Measurements from ENCODE around the gene GPC6.

Gene GPC6

DNA sequence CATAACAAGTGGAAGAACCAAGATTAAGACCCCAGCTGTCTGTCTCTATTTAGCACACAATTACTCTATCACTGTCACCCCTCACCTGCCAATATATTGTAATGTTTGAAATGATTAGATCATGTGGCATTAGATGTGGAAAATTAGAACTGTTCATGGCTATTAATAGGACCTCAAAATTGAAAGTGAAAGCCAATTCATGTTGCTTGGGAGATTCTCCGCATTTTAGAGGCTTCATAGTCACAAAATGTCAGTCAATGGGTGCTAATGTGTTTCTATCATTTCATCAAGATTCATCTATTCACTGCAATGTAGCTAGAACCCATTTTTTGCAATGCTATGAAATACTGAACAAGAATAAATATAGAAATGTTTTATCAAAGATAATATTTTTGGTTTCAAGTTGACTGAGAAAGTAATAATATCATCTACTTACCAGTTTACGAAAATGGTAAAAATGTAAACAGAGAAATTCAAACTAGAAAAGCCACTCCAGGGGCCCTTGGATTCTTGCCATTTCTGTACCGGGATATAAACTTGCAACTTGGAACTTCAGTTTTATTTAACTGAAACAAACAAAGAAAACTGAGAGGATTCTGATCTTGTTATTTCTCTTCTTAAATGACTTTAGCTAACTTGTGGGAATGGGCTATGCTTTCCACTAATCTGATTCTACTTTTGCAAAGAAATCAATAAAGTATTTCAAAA is 864.3 kb downstream of the GPC6 start:
- no peak for TF ChIP-seq GATA3 (IDR thresholded peaks at IDR 0.05; ENCODE audit: low read depth, low read length)
- TF ChIP-seq GATA2 (IDR thresholded peaks at IDR 0.05; ENCODE audit: low read depth, low read length), result no peak

DNA sequence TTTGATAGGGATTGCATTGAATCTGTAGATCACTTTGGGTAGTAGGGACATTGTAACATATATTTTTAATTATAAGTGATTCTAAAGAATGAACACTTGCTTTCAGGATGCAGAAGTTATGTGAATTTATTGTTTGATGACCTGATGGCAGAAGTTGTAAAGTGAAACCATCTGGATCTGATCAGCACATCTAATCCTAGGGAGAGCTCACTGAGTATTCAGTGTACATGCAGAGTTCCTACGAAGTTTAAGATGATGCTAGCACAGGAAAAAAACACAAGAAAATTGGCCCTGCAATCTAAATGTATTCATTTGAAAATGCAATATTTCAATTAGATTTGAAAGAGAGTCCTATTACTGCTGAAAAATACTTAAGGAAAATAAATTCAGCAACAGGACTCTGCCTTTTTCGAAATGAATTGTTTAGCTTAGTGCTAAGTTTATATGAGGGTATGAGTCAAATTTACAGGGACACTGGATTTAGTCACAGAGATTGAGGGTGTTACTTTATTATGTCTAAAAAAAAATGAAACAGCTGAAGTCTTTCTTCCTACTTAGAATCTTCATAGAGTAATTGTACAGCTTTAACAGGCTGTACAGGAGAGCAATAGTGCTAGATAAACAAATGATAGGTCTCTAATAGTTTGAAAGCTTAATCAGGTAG is 867.2 kb downstream of the GPC6 start:
- TF ChIP-seq GATA2 (IDR thresholded peaks at IDR 0.05; ENCODE audit: low read depth, low read length) (no peak), GATA3 (IDR thresholded peaks at IDR 0.05; ENCODE audit: low read depth, low read length) (no peak)

DNA sequence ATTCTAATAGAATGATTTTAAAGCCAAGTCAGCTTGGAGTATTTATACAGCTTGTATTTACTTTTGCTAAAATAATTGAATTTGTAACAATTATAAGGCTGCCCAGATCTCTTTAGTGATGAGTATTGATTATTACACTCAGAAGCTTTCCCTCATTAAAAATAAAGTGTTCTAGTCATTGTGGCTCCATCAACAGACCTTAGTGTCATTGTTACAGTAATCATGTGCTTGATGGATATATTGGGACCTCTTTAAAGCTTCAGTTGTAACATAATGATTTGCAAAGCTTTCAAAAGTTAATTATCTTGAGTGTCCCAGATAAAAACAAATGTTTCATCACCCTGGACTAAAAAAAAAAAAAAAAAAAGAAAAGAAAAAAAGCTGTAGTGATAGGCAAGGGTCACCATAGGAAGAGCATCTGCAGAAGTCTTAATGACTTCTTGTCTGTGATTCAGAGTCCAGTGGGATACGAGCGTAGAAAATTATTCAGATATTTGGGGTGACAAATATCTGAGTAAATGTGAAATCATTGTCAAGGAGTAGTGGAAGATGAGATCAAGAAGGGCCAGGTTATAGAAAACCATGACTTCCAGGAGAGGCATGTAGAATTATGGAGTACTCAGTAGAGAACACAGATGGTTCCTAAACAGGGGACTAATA is 883.2 kb downstream of the GPC6 start:
- TF ChIP-seq GATA2 (IDR thresholded peaks at IDR 0.05; ENCODE audit: low read depth, low read length), result no peak
- no peak for TF ChIP-seq GATA3 (IDR thresholded peaks at IDR 0.05; ENCODE audit: low read depth, low read length)

DNA sequence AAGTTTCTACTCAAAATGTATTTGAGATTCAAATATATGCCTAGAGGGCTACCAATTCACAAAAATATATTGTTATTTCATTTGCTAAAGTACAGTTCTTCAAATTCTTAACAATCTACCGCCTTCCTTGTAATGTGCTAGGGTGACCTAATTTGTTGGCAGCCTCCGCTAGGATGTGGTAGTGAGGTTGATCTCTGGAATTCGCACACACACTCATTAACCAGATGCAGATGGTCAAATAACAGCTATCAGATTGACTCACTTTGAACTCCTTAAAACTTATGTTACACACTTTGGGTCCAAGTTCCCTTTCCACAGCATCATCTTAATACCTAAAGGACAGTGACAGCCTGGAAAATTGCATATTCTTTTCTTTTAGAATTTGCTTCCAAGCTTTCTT is 885.6 kb downstream of the GPC6 start:
- TF ChIP-seq GATA2 (IDR thresholded peaks at IDR 0.05; ENCODE audit: low read depth, low read length) (no peak), GATA3 (IDR thresholded peaks at IDR 0.05; ENCODE audit: low read depth, low read length) (no peak)

DNA sequence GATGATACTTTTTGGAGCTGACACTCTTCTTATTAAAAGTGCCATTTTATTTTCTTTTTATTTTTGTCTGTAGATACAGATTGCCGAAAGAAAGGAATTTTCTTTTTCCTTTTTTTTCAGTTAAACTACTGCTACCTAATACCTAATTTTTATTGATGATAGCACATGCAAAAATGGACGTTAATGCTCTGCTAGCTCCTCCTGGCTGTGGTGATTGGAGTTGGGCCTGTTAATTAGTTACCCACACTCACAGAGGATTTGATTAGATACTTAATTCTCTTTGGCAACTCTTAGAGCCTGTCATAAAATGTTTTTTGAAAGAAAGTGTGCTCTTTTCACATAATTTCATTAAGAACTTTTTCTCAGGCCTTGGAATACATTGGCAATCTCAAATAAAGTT is 886.1 kb downstream of the GPC6 start:
- TF ChIP-seq GATA2 (IDR thresholded peaks at IDR 0.05; ENCODE audit: low read depth, low read length) (no peak), GATA3 (IDR thresholded peaks at IDR 0.05; ENCODE audit: low read depth, low read length) (no peak)

DNA sequence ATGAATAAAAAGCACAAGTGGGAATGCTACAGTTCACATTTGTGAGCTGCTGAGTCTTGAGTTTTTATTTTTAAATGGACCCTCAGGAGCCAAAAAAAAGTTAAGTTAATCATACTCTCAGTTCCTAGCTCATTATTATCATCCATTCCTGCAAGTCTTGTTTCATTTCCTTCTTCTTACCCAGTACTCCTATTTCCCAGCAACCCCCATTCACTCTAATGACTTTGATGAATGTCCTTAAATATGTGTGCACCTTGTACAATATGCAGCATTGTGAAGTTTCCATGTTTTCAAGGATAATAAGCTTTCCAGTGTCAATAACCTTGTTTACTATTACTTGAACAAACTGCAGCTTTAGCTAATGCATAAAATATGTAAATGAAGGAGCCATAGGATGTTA is 886.6 kb downstream of the GPC6 start:
- TF ChIP-seq GATA3 (IDR thresholded peaks at IDR 0.05; ENCODE audit: low read depth, low read length), result no peak
- TF ChIP-seq GATA2 (IDR thresholded peaks at IDR 0.05; ENCODE audit: low read depth, low read length), result no peak

DNA sequence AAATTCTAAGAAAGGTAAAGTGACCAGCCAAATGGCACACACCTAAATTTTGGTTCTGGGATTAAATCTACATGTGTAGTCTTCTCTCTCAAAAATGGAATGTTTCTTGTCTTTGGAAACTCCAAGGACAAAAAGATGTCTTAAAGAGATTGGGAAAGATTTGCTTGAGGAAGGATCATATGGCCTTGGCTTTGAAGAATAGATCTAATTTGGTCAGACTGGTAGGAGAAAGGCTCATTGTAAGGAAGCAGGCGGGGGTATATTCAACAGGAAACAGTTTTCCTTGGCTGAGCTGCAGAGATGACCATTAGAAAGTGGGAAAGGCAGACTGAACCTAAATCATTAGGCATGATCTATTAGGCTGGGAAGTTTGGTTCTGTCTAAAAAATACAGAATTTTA is 887.6 kb downstream of the GPC6 start:
- TF ChIP-seq GATA2 (IDR thresholded peaks at IDR 0.05; ENCODE audit: low read depth, low read length) (no peak), GATA3 (IDR thresholded peaks at IDR 0.05; ENCODE audit: low read depth, low read length) (no peak)

DNA sequence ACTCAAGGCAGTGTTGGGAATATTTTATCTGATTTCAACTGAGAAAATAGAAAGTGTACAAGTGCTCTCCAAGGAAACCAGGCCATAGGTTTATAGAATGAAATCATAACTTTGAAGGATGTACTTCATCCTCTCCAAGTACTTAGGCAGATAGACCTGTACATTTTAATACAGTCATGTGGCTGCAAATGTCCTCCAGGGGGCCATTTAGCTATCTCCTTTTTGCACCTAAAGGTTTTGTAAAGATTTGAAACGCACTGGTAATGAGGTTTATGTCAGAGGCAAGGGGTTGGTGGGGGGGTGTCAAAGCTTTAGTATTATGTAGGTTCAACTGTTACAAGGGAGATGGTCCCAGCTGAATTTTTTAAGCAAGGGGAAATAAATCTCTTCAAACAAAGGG is 888.4 kb downstream of the GPC6 start:
- TF ChIP-seq GATA2 (IDR thresholded peaks at IDR 0.05; ENCODE audit: low read depth, low read length), result no peak
- TF ChIP-seq GATA3 (IDR thresholded peaks at IDR 0.05; ENCODE audit: low read depth, low read length), result no peak

DNA sequence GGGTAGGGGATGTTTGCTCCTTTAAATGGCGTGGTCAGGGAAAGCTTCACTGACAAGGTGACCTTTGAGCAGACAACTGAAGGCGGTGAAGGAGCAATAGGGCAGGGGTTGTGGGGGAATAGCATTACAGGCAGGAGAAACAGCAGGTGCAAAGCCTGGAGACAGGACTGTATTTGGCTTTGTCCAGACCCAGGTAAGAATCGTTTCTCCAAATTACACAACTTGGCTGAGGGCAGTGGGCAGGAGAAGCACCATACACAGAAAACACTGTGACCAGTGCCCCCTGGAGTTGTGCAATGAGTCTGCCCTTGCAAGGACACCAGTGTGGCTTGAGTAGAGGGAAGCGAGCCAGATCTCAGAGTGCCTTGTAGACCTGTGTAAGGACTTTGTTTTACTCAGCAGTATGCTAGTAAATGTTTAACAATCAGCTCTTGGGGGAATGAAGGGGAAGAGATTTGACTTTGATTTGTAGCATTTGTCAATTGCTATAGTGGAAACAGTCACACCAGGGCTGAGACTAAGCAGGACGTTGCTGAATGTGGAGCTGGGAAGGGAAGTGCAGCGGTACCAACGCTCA is 892.8 kb downstream of the GPC6 start:
- TF ChIP-seq GATA3 (IDR thresholded peaks at IDR 0.05; ENCODE audit: low read depth, low read length), result no peak
- no peak for TF ChIP-seq GATA2 (IDR thresholded peaks at IDR 0.05; ENCODE audit: low read depth, low read length)

DNA sequence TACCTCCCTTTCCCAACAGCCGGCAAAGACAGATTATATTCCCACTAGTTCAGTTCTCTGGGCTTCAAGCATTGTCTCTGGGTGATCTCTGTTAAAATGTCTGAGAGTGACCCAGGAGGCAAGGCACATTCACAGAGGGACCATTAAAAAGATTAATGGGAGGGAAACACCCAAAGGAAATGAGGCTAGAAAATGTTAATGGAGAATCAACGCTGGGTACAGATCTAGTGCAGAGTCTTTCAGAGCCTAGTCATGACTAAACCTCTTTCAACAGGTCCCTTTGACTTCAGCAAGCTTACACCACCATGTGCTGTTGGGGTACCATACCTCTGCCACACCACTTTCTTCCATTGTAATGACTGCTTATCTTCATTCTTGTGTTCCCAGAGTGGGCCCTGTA is 894.3 kb downstream of the GPC6 start:
- TF ChIP-seq GATA2 (IDR thresholded peaks at IDR 0.05; ENCODE audit: low read depth, low read length) (no peak), GATA3 (IDR thresholded peaks at IDR 0.05; ENCODE audit: low read depth, low read length) (no peak)

DNA sequence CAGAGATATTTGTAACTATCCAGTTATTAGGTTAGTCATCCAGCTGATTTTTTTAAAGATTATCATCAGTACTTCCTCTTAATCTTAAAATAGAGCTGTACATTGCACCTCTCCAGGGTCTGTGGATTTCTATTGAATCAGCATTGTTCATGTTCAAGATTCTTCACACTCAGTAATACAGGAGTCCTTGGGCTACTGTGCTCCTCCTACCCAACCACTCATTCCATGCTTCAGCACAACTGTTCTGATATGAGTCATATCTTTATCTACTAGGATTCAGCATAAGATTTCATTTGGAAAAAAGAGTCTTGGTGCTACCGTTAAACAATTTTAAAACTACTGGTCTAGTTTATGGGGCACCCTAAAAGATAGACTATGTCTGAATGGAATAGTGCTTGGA is 895.1 kb downstream of the GPC6 start:
- TF ChIP-seq GATA3 (IDR thresholded peaks at IDR 0.05; ENCODE audit: low read depth, low read length) (no peak; the same call in 1 of the 2 replicates), GATA2 (IDR thresholded peaks at IDR 0.05; ENCODE audit: low read depth, low read length) (no peak)

DNA sequence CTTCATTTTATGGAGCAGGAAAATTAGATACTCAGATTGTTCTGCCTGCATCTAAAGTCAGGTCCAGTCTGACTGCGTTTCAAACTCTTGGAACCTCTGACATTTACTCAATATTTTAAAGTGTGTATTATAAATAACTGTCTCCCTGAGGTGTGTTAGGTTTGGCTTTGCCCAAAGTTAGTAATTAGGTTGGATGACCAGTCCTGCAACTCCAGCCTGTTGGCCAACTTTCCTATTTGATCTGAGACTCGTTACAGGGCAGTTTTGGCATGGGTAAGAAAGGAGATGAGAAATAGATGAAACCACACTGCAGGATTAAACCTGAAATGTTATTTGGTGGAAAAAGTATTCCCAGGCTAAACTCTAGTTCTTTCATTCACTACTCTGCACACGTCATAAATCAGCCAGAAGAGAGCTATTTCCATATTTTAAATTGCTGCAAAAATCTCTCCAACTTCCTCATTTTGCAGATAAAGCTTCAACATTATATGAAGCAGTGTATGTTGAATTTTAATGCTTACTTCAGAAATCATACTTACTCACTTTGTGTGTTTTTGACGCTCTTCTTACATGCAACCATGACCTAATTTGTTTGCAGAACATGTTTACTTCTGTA is 895.8 kb downstream of the GPC6 start:
- TF ChIP-seq GATA3 (IDR thresholded peaks at IDR 0.05; ENCODE audit: low read depth, low read length), result no peak
- no peak for TF ChIP-seq GATA2 (IDR thresholded peaks at IDR 0.05; ENCODE audit: low read depth, low read length)

DNA sequence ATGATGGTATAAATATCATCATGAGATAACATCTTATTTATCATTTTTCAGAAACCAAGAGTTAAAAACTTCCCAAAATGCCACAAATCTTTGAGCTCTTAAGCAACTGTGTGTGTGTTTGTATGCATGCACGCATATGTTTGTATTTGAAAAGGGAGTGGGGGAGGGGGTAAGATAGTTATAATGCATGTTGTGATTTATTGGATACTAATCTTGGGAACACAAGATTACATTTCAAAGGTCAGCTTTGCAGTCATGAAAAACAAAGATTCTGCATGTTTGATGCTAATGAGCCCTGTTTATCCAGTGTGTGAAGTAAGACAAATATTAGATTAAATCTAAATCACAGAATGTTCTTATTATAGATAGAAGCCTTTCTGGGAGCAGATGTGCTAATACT is 897.0 kb downstream of the GPC6 start:
- TF ChIP-seq GATA2 (IDR thresholded peaks at IDR 0.05; ENCODE audit: low read depth, low read length), result no peak
- TF ChIP-seq GATA3 (IDR thresholded peaks at IDR 0.05; ENCODE audit: low read depth, low read length), result no peak

DNA sequence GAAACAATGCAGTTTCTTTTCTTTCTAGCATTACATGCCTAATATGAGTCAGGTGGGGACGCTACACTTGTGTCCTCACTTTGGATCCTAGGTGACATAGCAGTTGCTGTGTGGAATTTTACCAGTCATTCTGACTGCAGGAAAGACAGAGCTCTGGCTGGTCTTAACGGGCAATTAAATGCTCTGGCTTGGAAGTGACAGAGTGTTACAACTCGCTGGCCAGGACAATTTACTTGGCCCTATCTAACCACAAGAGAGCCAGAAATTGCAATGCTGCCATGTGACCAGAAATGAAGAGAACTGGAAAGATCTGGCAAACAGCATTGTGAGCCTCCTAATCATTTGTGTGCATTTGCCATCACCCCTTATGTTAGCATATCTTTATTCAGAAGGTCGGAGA is 901.8 kb downstream of the GPC6 start:
- TF ChIP-seq GATA3 (IDR thresholded peaks at IDR 0.05; ENCODE audit: low read depth, low read length) (no peak), GATA2 (IDR thresholded peaks at IDR 0.05; ENCODE audit: low read depth, low read length) (no peak)

All from SH-SY5Y (cell line).